H1 (cell line): ENCODE data around the gene TMIGD3. TPM values are rescaled to one million over a fixed set of nuclear protein-coding genes. Genes with fewer than 3 reads are reported as not detected.

ENCODE experiments used
- CTCF ChIA-PET: fragments of 300-600 bp; sonication (Branson Sonifier 250); formaldehyde crosslinking; loops from one replicate; lab custom pipeline; 2021; ENCODE audit not compliant: partially characterized antibody; lab: Charles Lee
- POLR2A ChIA-PET: fragments of 300-600 bp; sonication (Branson Sonifier 250); formaldehyde crosslinking; loops from one replicate; lab custom pipeline; 2021; ENCODE audit warnings: inconsistent platforms; ENCODE audit not compliant: partially characterized antibody; lab: Charles Lee
- DNase-seq, 2 experiments: peaks; one replicate each; pipeline versions ENCODE4 v3.0.0 to v3.0.0-alpha.2; 2010 to 2022; ENCODE audit warnings: low spot score in 2 of 2, low read depth in 1 of 2, mixed read lengths in 1 of 2
- FAIRE-seq: peaks from 2 replicates; lab custom pipeline; 2011; peaks lifted over from hg19 to GRCh38; lab: Jason Lieb, UNC
- H2AFZ ChIP-seq: 2 replicates; pipeline ENCODE4 v1.8.1; 2012; ENCODE audit warnings: low read length, inconsistent platforms
- H2AK5ac ChIP-seq: 2 replicates; pipeline ENCODE4 v1.6.1; 2013; ENCODE audit warnings: low read depth, low read length
- H2BK120ac ChIP-seq: replicated peaks from 2 replicates; pipeline ENCODE3; 2013; ENCODE audit warnings: low read depth, low read length, inconsistent platforms
- H2BK12ac ChIP-seq: 2 replicates; pipeline ENCODE4 v1.6.1; 2013; ENCODE audit warnings: low read depth, low read length
- H2BK15ac ChIP-seq: 2 replicates; pipeline ENCODE4 v1.6.1; 2013; ENCODE audit warnings: low read length
- H2BK20ac ChIP-seq: 2 replicates; pipeline ENCODE4 v1.6.1; 2013; ENCODE audit warnings: low read length
- H2BK5ac ChIP-seq: 2 replicates; pipeline ENCODE4 v1.6.1; 2013; ENCODE audit warnings: low read depth, low read length
- H3K14ac ChIP-seq: 2 replicates; pipeline ENCODE4 v1.6.1; 2013; ENCODE audit warnings: inconsistent platforms; ENCODE audit not compliant: insufficient read length
- H3K18ac ChIP-seq: 2 replicates; pipeline ENCODE4 v1.6.1; 2013; ENCODE audit warnings: low read length; ENCODE audit errors: extremely low read depth
- H3K23ac ChIP-seq: 2 replicates; pipeline ENCODE4 v1.6.1; 2013; ENCODE audit warnings: inconsistent platforms; ENCODE audit not compliant: insufficient read length
- H3K23me2 ChIP-seq: 2 replicates; pipeline ENCODE4 v1.6.1; 2013; ENCODE audit warnings: low read depth, low read length
- H3K27ac ChIP-seq: 2 replicates; pipeline ENCODE4 v1.6.1; 2011; ENCODE audit warnings: low read depth, low read length, inconsistent platforms
- H3K27me3 ChIP-seq, 4 experiments: replicated peaks in 1 of 4; 1 replicate in 1 of 4; 2 replicates in 3 of 4; pipeline versions ENCODE4 v1.6.1 to v1.8.1; 2011 to 2013; ENCODE audit warnings: low read length in 3 of 4, mild to moderate bottlenecking in 3 of 4, inconsistent platforms in 2 of 4, mixed read lengths in 2 of 4, moderate library complexity in 1 of 4; ENCODE audit not compliant: control insufficient read depth in 3 of 4, insufficient read depth in 3 of 4; ENCODE audit errors: extremely low read depth in 1 of 4
- H3K36me3 ChIP-seq, 4 experiments: 2 replicates each; pipeline versions ENCODE4 v1.6.1 to v1.8.1; 2011 to 2013; ENCODE audit warnings: mild to moderate bottlenecking in 4 of 4, low read length in 3 of 4, moderate library complexity in 2 of 4, control low read depth in 1 of 4, inconsistent platforms in 1 of 4; ENCODE audit not compliant: insufficient read depth in 4 of 4, control insufficient read depth in 2 of 4
- H3K4ac ChIP-seq: replicated peaks from 2 replicates; pipeline ENCODE3; 2013; ENCODE audit warnings: low read length, low read depth, mixed read lengths, inconsistent platforms; ENCODE audit not compliant: insufficient read length
- H3K4me1 ChIP-seq, 4 experiments: replicated peaks in 1 of 4; 1 replicate in 1 of 4; 2 replicates in 3 of 4; pipeline versions ENCODE4 v1.6.1 to v1.8.1; 2011 to 2013; ENCODE audit warnings: low read length in 3 of 4, inconsistent platforms in 2 of 4, mixed read lengths in 1 of 4; ENCODE audit not compliant: insufficient read depth in 4 of 4, control insufficient read depth in 3 of 4
- H3K4me2 ChIP-seq, 2 experiments: 2 replicates each; pipeline versions ENCODE4 v1.6.1 to v1.8.1; 2011 to 2013; ENCODE audit warnings: low read depth in 2 of 2, low read length in 2 of 2, control low read depth in 1 of 2, inconsistent platforms in 1 of 2, mild to moderate bottlenecking in 1 of 2; ENCODE audit not compliant: insufficient read depth in 1 of 2
- H3K4me3 ChIP-seq, 4 experiments: fragments of 200-600, 300-600 bp in 1 of 4; sonication (generic), shearing (Covaris generic), sonication (Bioruptor Twin) in 1 of 4; 2 replicates each; pipeline versions ENCODE4 v1.5.1 to v1.8.1; 2011 to 2016; ENCODE audit warnings: low read length in 4 of 4, low read depth in 3 of 4, control low read depth in 2 of 4, inconsistent platforms in 2 of 4, mild to moderate bottlenecking in 2 of 4, mixed read lengths in 1 of 4, moderate library complexity in 1 of 4; ENCODE audit not compliant: insufficient read depth in 2 of 4; ENCODE audit errors: extremely low read depth in 1 of 4
- H3K56ac ChIP-seq: replicated peaks from 2 replicates; pipeline ENCODE3; 2013; ENCODE audit warnings: low read depth, mild to moderate bottlenecking, mixed read lengths, low read length, inconsistent platforms; ENCODE audit not compliant: insufficient read length
- H3K79me1 ChIP-seq: 2 replicates; pipeline ENCODE4 v1.6.1; 2013; ENCODE audit warnings: low read depth, low read length, control low read depth
- H3K79me2 ChIP-seq, 2 experiments: 2 replicates each; pipeline versions ENCODE4 v1.6.1 to v1.8.1; 2012 to 2013; ENCODE audit warnings: low read length in 2 of 2, mild to moderate bottlenecking in 2 of 2, inconsistent platforms in 1 of 2; ENCODE audit not compliant: insufficient read depth in 2 of 2, control insufficient read depth in 1 of 2
- H3K9ac ChIP-seq, 4 experiments: replicated peaks in 1 of 4; 1 replicate in 1 of 4; 2 replicates in 3 of 4; pipeline versions ENCODE4 v1.6.1 to v1.8.1; 2011 to 2013; ENCODE audit warnings: low read depth in 3 of 4, low read length in 3 of 4, control low read depth in 2 of 4, mild to moderate bottlenecking in 2 of 4, moderate library complexity in 2 of 4, inconsistent platforms in 1 of 4; ENCODE audit errors: extremely low read depth in 1 of 4
- H3K9me3 ChIP-seq, 2 experiments: 2 replicates each; pipeline versions ENCODE4 v1.6.1 to v1.8.1; 2012 to 2013; ENCODE audit warnings: mild to moderate bottlenecking in 2 of 2, moderate library complexity in 2 of 2, control low read depth in 1 of 2, inconsistent platforms in 1 of 2, low read depth in 1 of 2, low read length in 1 of 2, mixed read lengths in 1 of 2; ENCODE audit not compliant: insufficient read depth in 2 of 2
- H4K20me1 ChIP-seq, 2 experiments: replicated peaks in 1 of 2; 2 replicates each; pipeline versions ENCODE3 to v1.8.1; 2011 to 2013; ENCODE audit warnings: inconsistent platforms in 2 of 2, low read length in 2 of 2, mild to moderate bottlenecking in 1 of 2; ENCODE audit not compliant: insufficient read depth in 2 of 2, control insufficient read depth in 1 of 2
- H4K5ac ChIP-seq: 2 replicates; pipeline ENCODE4 v1.6.1; 2013; ENCODE audit warnings: low read length, low read depth, mixed read lengths, inconsistent platforms; ENCODE audit not compliant: insufficient read length
- H4K8ac ChIP-seq: 2 replicates; pipeline ENCODE4 v1.8.0; 2013; ENCODE audit warnings: mild to moderate bottlenecking, moderate library complexity, low read length, inconsistent platforms; ENCODE audit not compliant: insufficient read depth; ENCODE audit errors: extremely low read depth
- H4K91ac ChIP-seq: replicated peaks from 2 replicates; pipeline ENCODE3; 2013; ENCODE audit warnings: low read length, mixed read lengths, inconsistent platforms; ENCODE audit not compliant: insufficient read length
- CBX8 ChIP-seq: fragments of 300-800, 300-1000 bp; sonication (generic); IDR thresholded peaks from 2 replicates; pipeline ENCODE4 v1.7.1; 2016; ENCODE audit warnings: low read depth, low read length, borderline replicate concordance
- E2F6 ChIP-seq: IDR thresholded peaks from 2 replicates; pipeline ENCODE4 v1.6.1; 2012; ENCODE audit warnings: inconsistent platforms
- EZH2 ChIP-seq: fragments of 200-600 bp; sonication (generic); IDR thresholded peaks from 2 replicates; pipeline ENCODE4 v1.7.1; 2012; ENCODE audit warnings: low read depth, mild to moderate bottlenecking, moderate library complexity, low read length, inconsistent platforms; ENCODE audit not compliant: severe bottlenecking
- PHF8 ChIP-seq: fragments of 200-600 bp; sonication (generic); conservative IDR thresholded peaks from 2 replicates; pipeline ENCODE4 v1.7.1; 2012; ENCODE audit warnings: low read depth, mild to moderate bottlenecking, inconsistent platforms, low read length, moderate library complexity
- WGBS, 2 experiments: shearing (Covaris generic) in 1 of 2; methylation state at CpG; one replicate each; pipeline versions ENCODE4 v1.1.6 to v1.1.7; 2013 to 2015; ENCODE audit warnings: low lambda C conversion rate in 2 of 2, mixed read lengths in 2 of 2, inconsistent platforms in 1 of 2, low coverage in 1 of 2, missing lambda C conversion rate in 1 of 2; ENCODE audit not compliant: insufficient replicate concordance in 2 of 2, insufficient coverage in 1 of 2, insufficient read length in 1 of 2; ENCODE audit errors: extremely low coverage in 1 of 2, missing lambda C conversion rate in 1 of 2; 5-methylcytosine and 5-hydroxymethylcytosine counted together
- polyA plus RNA-seq, 7 experiments: library from polyadenylated mRNA; depleted of rRNA in 3 of 7; stranded (reverse) in 5 of 7; unstranded in 2 of 7; fragments of >200 nt in 5 of 7; fragments of 200-250 nt in 2 of 7; gene quantifications; 1 replicate in 5 of 7; 2 replicates in 1 of 7; 4 replicates in 1 of 7; pipeline versions ENCODE4 v1.2.1 to v1.2.3, GENCODE V29; 2011 to 2013; ENCODE audit warnings: missing spikeins in 2 of 7, mixed read lengths in 2 of 7
- total RNA-seq: library from RNA; stranded (reverse); fragmentation: NEBNext Ultra II Directional; extraction: Animal tissue kit (Norgen Biotek cat#: 25700); gene quantifications from 2 replicates; pipeline ENCODE4 v1.2.1, GENCODE V29; 2021
- TF ChIP-seq, protein P1 (sequence below): IDR thresholded peaks from 2 replicates; pipeline ENCODE4 v1.6.1; 2012; ENCODE audit warnings: inconsistent platforms

Gene TMIGD3
- total and polyA plus RNA-seq, 2 of the 8 experiments (the other 6 are each of a cell fraction or from before 2014, with no cell fraction given): not detected

DNA sequence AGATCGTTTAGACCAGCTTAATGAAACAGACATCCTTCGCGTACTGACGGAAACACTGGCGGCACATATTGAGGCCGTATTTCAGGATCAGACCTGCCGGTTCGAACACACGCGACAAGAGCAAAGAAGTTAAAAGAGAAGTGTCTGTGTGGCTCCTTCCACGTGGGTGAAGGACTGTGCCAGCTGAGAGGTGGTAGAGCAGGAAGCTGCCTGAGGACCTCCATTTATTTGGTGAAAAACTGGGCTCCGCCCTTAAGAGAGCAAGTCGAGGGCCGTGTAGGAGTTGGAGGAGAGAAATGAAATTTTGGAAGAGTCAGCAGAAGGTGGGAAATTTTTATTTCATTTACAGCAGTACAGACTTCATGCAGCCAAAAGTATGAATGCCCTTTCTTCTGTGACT is 38.8 kb upstream of the TMIGD3 start:
- no peak overlapping the region for H3K14ac ChIP-seq
- no peak overlapping the region for H3K27ac ChIP-seq
- H2BK20ac ChIP-seq: peak overlapping the region; percentile 94; the same call in 1 of the 2 replicates
- peak overlapping the region; percentile 98 for H2BK12ac ChIP-seq
- H3K27me3 ChIP-seq: no peaks in the 10 kb centered on the region; a peak in 2 of 7 replicates
- H3K4ac ChIP-seq: no peak overlapping the region
- H3K9ac ChIP-seq: no peak overlapping the region
- H3K4me3 ChIP-seq: no peak overlapping the region
- DNase-seq (no peak), FAIRE-seq (peak; percentile 24)
- no peak overlapping the region; the same call in 1 of the 2 replicates for H4K8ac ChIP-seq
- no peaks in the 10 kb centered on the region for H3K79me1 ChIP-seq
- H3K56ac ChIP-seq: no peak overlapping the region
- H2BK5ac ChIP-seq: peak overlapping the region; percentile 89; the same call in 1 of the 2 replicates
- no peak overlapping the region for H3K23ac ChIP-seq
- peaks cover 0 to 4% (median 2%) of the 10 kb centered on the region in 4 experiments; a peak in 4 of 7 replicates for H3K4me1 ChIP-seq
- H3K79me2 ChIP-seq: no peaks in the 10 kb centered on the region
- ChIA-PET CTCF (interaction anchor here (1.2 to 1.4 kb wide), 2 partner anchors 10 to 35 kb away, joined by 3 to 7 read pairs; no protein-coding TSS in a partner anchor), POLR2A (no interaction called here)
- no peak overlapping the region for H3K18ac ChIP-seq
- H2AFZ ChIP-seq: peak overlapping the region; percentile 15; the same call in 1 of the 2 replicates
- H3K23me2 ChIP-seq: peaks cover 2% of the 10 kb centered on the region; the same call in 1 of the 2 replicates
- H3K9me3 ChIP-seq: no peaks in the 10 kb centered on the region
- TF ChIP-seq CBX8 (no peak), E2F6 (peak; percentile 63), PHF8 (no peak), EZH2 (no peak)
- TF ChIP-seq, protein P1, sequence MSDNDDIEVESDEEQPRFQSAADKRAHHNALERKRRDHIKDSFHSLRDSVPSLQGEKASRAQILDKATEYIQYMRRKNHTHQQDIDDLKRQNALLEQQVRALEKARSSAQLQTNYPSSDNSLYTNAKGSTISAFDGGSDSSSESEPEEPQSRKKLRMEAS: peak; percentile 73
- peak overlapping the region; percentile 28 for H2BK120ac ChIP-seq
- no peak overlapping the region for H2AK5ac ChIP-seq
- peak overlapping the region; percentile 52 for H4K91ac ChIP-seq
- no peak overlapping the region for H4K5ac ChIP-seq
- WGBS, 2 experiments: 62% methylated on average over 14 of the region's 14 CpGs; no CpG with 5 or more reads in 1 of the 2 experiments
- H3K4me2 ChIP-seq: peak overlapping the region in 1 of 2 experiments; percentile 44; a peak in 2 of 4 replicates
- no peaks in the 10 kb centered on the region for H3K36me3 ChIP-seq
- no peak overlapping the region for H2BK15ac ChIP-seq
- H4K20me1 ChIP-seq: no peaks in the 10 kb centered on the region
